H1 (cell line): ENCODE data around the gene SLC15A1. TPM values are rescaled to one million over a fixed set of nuclear protein-coding genes. Genes with fewer than 3 reads are reported as not detected.

Experiments
- CTCF ChIA-PET: fragments of 300-600 bp; sonication (Branson Sonifier 250); formaldehyde crosslinking; loops from one replicate; lab custom pipeline; 2021; ENCODE audit not compliant: partially characterized antibody; lab: Charles Lee
- POLR2A ChIA-PET: fragments of 300-600 bp; sonication (Branson Sonifier 250); formaldehyde crosslinking; loops from one replicate; lab custom pipeline; 2021; ENCODE audit warnings: inconsistent platforms; ENCODE audit not compliant: partially characterized antibody; lab: Charles Lee
- DNase-seq, 2 experiments: peaks; one replicate each; pipeline versions ENCODE4 v3.0.0 to v3.0.0-alpha.2; 2010 to 2022; ENCODE audit warnings: low spot score in 2 of 2, low read depth in 1 of 2, mixed read lengths in 1 of 2
- FAIRE-seq: peaks from 2 replicates; lab custom pipeline; 2011; peaks lifted over from hg19 to GRCh38; lab: Jason Lieb, UNC
- H2AFZ ChIP-seq: 2 replicates; pipeline ENCODE4 v1.8.1; 2012; ENCODE audit warnings: low read length, inconsistent platforms
- H2AK5ac ChIP-seq: 2 replicates; pipeline ENCODE4 v1.6.1; 2013; ENCODE audit warnings: low read depth, low read length
- H2BK120ac ChIP-seq: replicated peaks from 2 replicates; pipeline ENCODE3; 2013; ENCODE audit warnings: low read depth, low read length, inconsistent platforms
- H2BK12ac ChIP-seq: 2 replicates; pipeline ENCODE4 v1.6.1; 2013; ENCODE audit warnings: low read depth, low read length
- H2BK15ac ChIP-seq: 2 replicates; pipeline ENCODE4 v1.6.1; 2013; ENCODE audit warnings: low read length
- H2BK20ac ChIP-seq: 2 replicates; pipeline ENCODE4 v1.6.1; 2013; ENCODE audit warnings: low read length
- H2BK5ac ChIP-seq: 2 replicates; pipeline ENCODE4 v1.6.1; 2013; ENCODE audit warnings: low read depth, low read length
- H3K14ac ChIP-seq: 2 replicates; pipeline ENCODE4 v1.6.1; 2013; ENCODE audit warnings: inconsistent platforms; ENCODE audit not compliant: insufficient read length
- H3K18ac ChIP-seq: 2 replicates; pipeline ENCODE4 v1.6.1; 2013; ENCODE audit warnings: low read length; ENCODE audit errors: extremely low read depth
- H3K23ac ChIP-seq: 2 replicates; pipeline ENCODE4 v1.6.1; 2013; ENCODE audit warnings: inconsistent platforms; ENCODE audit not compliant: insufficient read length
- H3K23me2 ChIP-seq: 2 replicates; pipeline ENCODE4 v1.6.1; 2013; ENCODE audit warnings: low read depth, low read length
- H3K27ac ChIP-seq: 2 replicates; pipeline ENCODE4 v1.6.1; 2011; ENCODE audit warnings: low read depth, low read length, inconsistent platforms
- H3K27me3 ChIP-seq, 4 experiments: replicated peaks in 1 of 4; 1 replicate in 1 of 4; 2 replicates in 3 of 4; pipeline versions ENCODE4 v1.6.1 to v1.8.1; 2011 to 2013; ENCODE audit warnings: low read length in 3 of 4, mild to moderate bottlenecking in 3 of 4, inconsistent platforms in 2 of 4, mixed read lengths in 2 of 4, moderate library complexity in 1 of 4; ENCODE audit not compliant: control insufficient read depth in 3 of 4, insufficient read depth in 3 of 4; ENCODE audit errors: extremely low read depth in 1 of 4
- H3K36me3 ChIP-seq, 4 experiments: 2 replicates each; pipeline versions ENCODE4 v1.6.1 to v1.8.1; 2011 to 2013; ENCODE audit warnings: mild to moderate bottlenecking in 4 of 4, low read length in 3 of 4, moderate library complexity in 2 of 4, control low read depth in 1 of 4, inconsistent platforms in 1 of 4; ENCODE audit not compliant: insufficient read depth in 4 of 4, control insufficient read depth in 2 of 4
- H3K4ac ChIP-seq: replicated peaks from 2 replicates; pipeline ENCODE3; 2013; ENCODE audit warnings: low read length, low read depth, mixed read lengths, inconsistent platforms; ENCODE audit not compliant: insufficient read length
- H3K4me1 ChIP-seq, 4 experiments: replicated peaks in 1 of 4; 1 replicate in 1 of 4; 2 replicates in 3 of 4; pipeline versions ENCODE4 v1.6.1 to v1.8.1; 2011 to 2013; ENCODE audit warnings: low read length in 3 of 4, inconsistent platforms in 2 of 4, mixed read lengths in 1 of 4; ENCODE audit not compliant: insufficient read depth in 4 of 4, control insufficient read depth in 3 of 4
- H3K4me2 ChIP-seq, 2 experiments: 2 replicates each; pipeline versions ENCODE4 v1.6.1 to v1.8.1; 2011 to 2013; ENCODE audit warnings: low read depth in 2 of 2, low read length in 2 of 2, control low read depth in 1 of 2, inconsistent platforms in 1 of 2, mild to moderate bottlenecking in 1 of 2; ENCODE audit not compliant: insufficient read depth in 1 of 2
- H3K4me3 ChIP-seq, 4 experiments: fragments of 200-600, 300-600 bp in 1 of 4; sonication (generic), shearing (Covaris generic), sonication (Bioruptor Twin) in 1 of 4; 2 replicates each; pipeline versions ENCODE4 v1.5.1 to v1.8.1; 2011 to 2016; ENCODE audit warnings: low read length in 4 of 4, low read depth in 3 of 4, control low read depth in 2 of 4, inconsistent platforms in 2 of 4, mild to moderate bottlenecking in 2 of 4, mixed read lengths in 1 of 4, moderate library complexity in 1 of 4; ENCODE audit not compliant: insufficient read depth in 2 of 4; ENCODE audit errors: extremely low read depth in 1 of 4
- H3K56ac ChIP-seq: replicated peaks from 2 replicates; pipeline ENCODE3; 2013; ENCODE audit warnings: low read depth, mild to moderate bottlenecking, mixed read lengths, low read length, inconsistent platforms; ENCODE audit not compliant: insufficient read length
- H3K79me1 ChIP-seq: 2 replicates; pipeline ENCODE4 v1.6.1; 2013; ENCODE audit warnings: low read depth, low read length, control low read depth
- H3K79me2 ChIP-seq, 2 experiments: 2 replicates each; pipeline versions ENCODE4 v1.6.1 to v1.8.1; 2012 to 2013; ENCODE audit warnings: low read length in 2 of 2, mild to moderate bottlenecking in 2 of 2, inconsistent platforms in 1 of 2; ENCODE audit not compliant: insufficient read depth in 2 of 2, control insufficient read depth in 1 of 2
- H3K9ac ChIP-seq, 4 experiments: replicated peaks in 1 of 4; 1 replicate in 1 of 4; 2 replicates in 3 of 4; pipeline versions ENCODE4 v1.6.1 to v1.8.1; 2011 to 2013; ENCODE audit warnings: low read depth in 3 of 4, low read length in 3 of 4, control low read depth in 2 of 4, mild to moderate bottlenecking in 2 of 4, moderate library complexity in 2 of 4, inconsistent platforms in 1 of 4; ENCODE audit errors: extremely low read depth in 1 of 4
- H3K9me3 ChIP-seq, 2 experiments: 2 replicates each; pipeline versions ENCODE4 v1.6.1 to v1.8.1; 2012 to 2013; ENCODE audit warnings: mild to moderate bottlenecking in 2 of 2, moderate library complexity in 2 of 2, control low read depth in 1 of 2, inconsistent platforms in 1 of 2, low read depth in 1 of 2, low read length in 1 of 2, mixed read lengths in 1 of 2; ENCODE audit not compliant: insufficient read depth in 2 of 2
- H4K20me1 ChIP-seq, 2 experiments: replicated peaks in 1 of 2; 2 replicates each; pipeline versions ENCODE3 to v1.8.1; 2011 to 2013; ENCODE audit warnings: inconsistent platforms in 2 of 2, low read length in 2 of 2, mild to moderate bottlenecking in 1 of 2; ENCODE audit not compliant: insufficient read depth in 2 of 2, control insufficient read depth in 1 of 2
- H4K5ac ChIP-seq: 2 replicates; pipeline ENCODE4 v1.6.1; 2013; ENCODE audit warnings: low read length, low read depth, mixed read lengths, inconsistent platforms; ENCODE audit not compliant: insufficient read length
- H4K8ac ChIP-seq: 2 replicates; pipeline ENCODE4 v1.8.0; 2013; ENCODE audit warnings: mild to moderate bottlenecking, moderate library complexity, low read length, inconsistent platforms; ENCODE audit not compliant: insufficient read depth; ENCODE audit errors: extremely low read depth
- H4K91ac ChIP-seq: replicated peaks from 2 replicates; pipeline ENCODE3; 2013; ENCODE audit warnings: low read length, mixed read lengths, inconsistent platforms; ENCODE audit not compliant: insufficient read length
- CHD1 ChIP-seq: IDR thresholded peaks from 2 replicates; pipeline ENCODE4 v1.6.1; 2012; ENCODE audit warnings: low read depth, low read length, improper control_type of control experiment
- FOSL1 ChIP-seq: IDR thresholded peaks from 2 replicates; pipeline ENCODE4 v1.6.1; 2011; ENCODE audit warnings: mild to moderate bottlenecking, low read depth, low read length, moderate library complexity; ENCODE audit not compliant: insufficient read depth
- POLR2AphosphoS5 ChIP-seq: IDR thresholded peaks from 2 replicates; pipeline ENCODE4 v1.6.1; 2011; ENCODE audit warnings: low read depth, low read length
- SIN3A ChIP-seq, 2 experiments: IDR thresholded peaks in 1 of 2; conservative IDR thresholded peaks in 1 of 2; 2 replicates each; pipeline ENCODE4 v1.6.1; 2011 to 2012; ENCODE audit warnings: low read length in 2 of 2, improper control_type of control experiment in 1 of 2, low read depth in 1 of 2, mild to moderate bottlenecking in 1 of 2
- WGBS, 2 experiments: shearing (Covaris generic) in 1 of 2; methylation state at CpG; one replicate each; pipeline versions ENCODE4 v1.1.6 to v1.1.7; 2013 to 2015; ENCODE audit warnings: low lambda C conversion rate in 2 of 2, mixed read lengths in 2 of 2, inconsistent platforms in 1 of 2, low coverage in 1 of 2, missing lambda C conversion rate in 1 of 2; ENCODE audit not compliant: insufficient replicate concordance in 2 of 2, insufficient coverage in 1 of 2, insufficient read length in 1 of 2; ENCODE audit errors: extremely low coverage in 1 of 2, missing lambda C conversion rate in 1 of 2; 5-methylcytosine and 5-hydroxymethylcytosine counted together
- polyA plus RNA-seq, 7 experiments: library from polyadenylated mRNA; depleted of rRNA in 3 of 7; stranded (reverse) in 5 of 7; unstranded in 2 of 7; fragments of >200 nt in 5 of 7; fragments of 200-250 nt in 2 of 7; gene quantifications; 1 replicate in 5 of 7; 2 replicates in 1 of 7; 4 replicates in 1 of 7; pipeline versions ENCODE4 v1.2.1 to v1.2.3, GENCODE V29; 2011 to 2013; ENCODE audit warnings: missing spikeins in 2 of 7, mixed read lengths in 2 of 7
- total RNA-seq: library from RNA; stranded (reverse); fragmentation: NEBNext Ultra II Directional; extraction: Animal tissue kit (Norgen Biotek cat#: 25700); gene quantifications from 2 replicates; pipeline ENCODE4 v1.2.1, GENCODE V29; 2021

The SLC15A1 gene
- total and polyA plus RNA-seq, 2 of the 8 experiments (the other 6 are each of a cell fraction or from before 2014, with no cell fraction given), result 1.3 to 2.4 TPM

- Histone ChIP-seq H3K9me3 (no peaks in the 10 kb centered on the region), H4K20me1 (no peaks in the 10 kb centered on the region), H3K27me3 (no peaks in the 10 kb centered on the region), H2BK12ac (no peak overlapping the region), H4K8ac (no peak overlapping the region), H2BK20ac (no peak overlapping the region), H3K23ac (no peak overlapping the region), H3K4me3 (no peak overlapping the region), H3K79me1 (no peaks in the 10 kb centered on the region), H3K9ac (no peak overlapping the region), H2AK5ac (no peak overlapping the region), H3K27ac (no peak overlapping the region), H4K5ac (no peak overlapping the region), H3K14ac (no peak overlapping the region), H3K79me2 (no peaks in the 10 kb centered on the region), H3K4me2 (no peak overlapping the region), H3K4ac (no peak overlapping the region), H3K23me2 (no peaks in the 10 kb centered on the region; the same call in 1 of the 2 replicates), H3K18ac (no peak overlapping the region), H4K91ac (no peak overlapping the region), H3K56ac (no peak overlapping the region), H2BK5ac (no peak overlapping the region), H3K4me1 (no peaks in the 10 kb centered on the region; a peak in 1 of 7 replicates), H3K36me3 (no peaks in the 10 kb centered on the region), H2AFZ (no peak overlapping the region), H2BK120ac (no peak overlapping the region), H2BK15ac (no peak overlapping the region)
- ChIA-PET POLR2A (no interaction called here), CTCF (interaction anchor here (2.4 kb wide), 1 partner anchor 12 kb away, joined by 10 read pairs; no protein-coding TSS in a partner anchor)
- FAIRE-seq, result no peak
- 77% methylated on average over 8 of the region's 8 CpGs; no CpG with 5 or more reads in 1 of the 2 experiments for WGBS, 2 experiments
- TF ChIP-seq FOSL1 (no peak), SIN3A (conservative IDR thresholded peaks at IDR 0.05 in 1 of 2, IDR thresholded peaks at IDR 0.05 in 1 of 2; ENCODE audit: low read depth in 1 of 2, low read length in 2 of 2) (no peak), CHD1 (no peak), POLR2AphosphoS5 (no peak)
- no peak for DNase-seq
These were observed 26.3 kb upstream of the SLC15A1 start for GRCh38 chr13:98778749-98779148.
